ENCODE data around the gene INPP5F. TPM values are rescaled to one million over a fixed set of nuclear protein-coding genes. Genes with fewer than 3 reads are reported as not detected.

Gene INPP5F
- total and polyA plus RNA-seq, 9 of the 15 experiments (the other 6 are each of a cell fraction or from before 2014, with no cell fraction given), result 1.6 to 7.3 (median 6.0) TPM

DNA sequence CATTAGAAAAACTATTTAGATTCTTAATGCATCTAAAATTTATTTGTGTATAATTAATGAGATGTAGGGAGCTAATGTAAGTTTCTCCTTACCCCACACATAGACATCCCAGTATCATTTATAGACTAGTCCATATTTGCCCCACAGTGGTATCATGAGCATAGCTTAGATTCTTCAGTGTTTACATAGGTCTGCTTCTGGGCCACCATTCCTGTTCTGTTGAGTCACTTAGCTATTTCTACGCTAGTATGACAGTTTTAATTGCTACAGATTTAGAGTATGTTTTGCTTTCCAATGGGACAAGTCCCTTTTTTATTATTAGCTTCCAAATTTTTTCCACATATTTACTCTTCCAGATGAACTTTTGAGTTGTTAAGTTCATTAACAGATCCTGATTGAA, 77.4 kb downstream of the INPP5F start (continued):
- TF ChIP-seq CBX2 (IDR thresholded peaks at IDR 0.05; ENCODE audit: insufficient read depth, low read length, poor library complexity, severe bottlenecking) (no peak), CBFB (CRISPR knock-in tag; IDR thresholded peaks at IDR 0.05) (no peak), TEAD2 (tag; IDR thresholded peaks at IDR 0.05) (no peak), MAFK (IDR thresholded peaks at IDR 0.05; ENCODE audit: low read length) (no peak)
- TF ChIP-seq, protein P1, sequence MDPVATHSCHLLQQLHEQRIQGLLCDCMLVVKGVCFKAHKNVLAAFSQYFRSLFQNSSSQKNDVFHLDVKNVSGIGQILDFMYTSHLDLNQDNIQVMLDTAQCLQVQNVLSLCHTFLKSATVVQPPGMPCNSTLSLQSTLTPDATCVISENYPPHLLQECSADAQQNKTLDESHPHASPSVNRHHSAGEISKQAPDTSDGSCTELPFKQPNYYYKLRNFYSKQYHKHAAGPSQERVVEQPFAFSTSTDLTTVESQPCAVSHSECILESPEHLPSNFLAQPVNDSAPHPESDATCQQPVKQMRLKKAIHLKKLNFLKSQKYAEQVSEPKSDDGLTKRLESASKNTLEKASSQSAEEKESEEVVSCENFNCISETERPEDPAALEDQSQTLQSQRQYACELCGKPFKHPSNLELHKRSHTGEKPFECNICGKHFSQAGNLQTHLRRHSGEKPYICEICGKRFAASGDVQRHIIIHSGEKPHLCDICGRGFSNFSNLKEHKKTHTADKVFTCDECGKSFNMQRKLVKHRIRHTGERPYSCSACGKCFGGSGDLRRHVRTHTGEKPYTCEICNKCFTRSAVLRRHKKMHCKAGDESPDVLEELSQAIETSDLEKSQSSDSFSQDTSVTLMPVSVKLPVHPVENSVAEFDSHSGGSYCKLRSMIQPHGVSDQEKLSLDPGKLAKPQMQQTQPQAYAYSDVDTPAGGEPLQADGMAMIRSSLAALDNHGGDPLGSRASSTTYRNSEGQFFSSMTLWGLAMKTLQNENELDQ (CRISPR knock-in tag; IDR thresholded peaks at IDR 0.05; ENCODE audit: borderline replicate concordance), result no peak

DNA sequence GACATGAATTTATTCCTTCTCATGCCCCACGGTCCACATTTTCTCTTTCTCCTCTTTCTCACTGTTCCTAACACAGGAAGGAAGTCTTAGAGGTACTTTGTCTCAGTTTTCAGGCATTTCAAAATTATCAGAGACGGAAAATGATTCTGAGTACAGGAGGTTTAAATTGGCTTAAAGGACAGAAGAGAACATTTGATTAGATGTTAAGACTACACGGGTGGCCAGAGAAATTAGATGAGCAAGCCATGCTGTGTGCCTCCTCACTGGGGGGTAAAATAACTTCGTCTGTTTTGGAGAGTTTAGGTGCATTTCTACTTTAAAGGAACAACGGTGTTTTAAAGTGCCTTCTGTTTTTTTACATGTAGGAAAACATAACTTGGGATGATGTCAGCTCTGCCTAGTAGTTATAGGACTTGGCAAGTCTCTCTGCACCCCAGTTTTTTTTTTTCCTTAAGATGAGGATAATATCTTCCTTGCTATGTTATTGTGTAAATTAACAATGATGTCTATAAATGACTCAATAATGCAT, 79.9 kb downstream of the INPP5F start:
- FAIRE-seq (no peak), ATAC-seq (no peak)
- TF ChIP-seq ZFP1 (CRISPR knock-in tag; IDR thresholded peaks at IDR 0.05) (no peak), TCFL5 (CRISPR knock-in tag; conservative IDR thresholded peaks at IDR 0.05) (no peak), TEAD1 (CRISPR knock-in tag; IDR thresholded peaks at IDR 0.05) (no peak), ZBED1 (IDR thresholded peaks at IDR 0.05) (no peak), ESRRA (IDR thresholded peaks at IDR 0.05; ENCODE audit: borderline replicate concordance, low read depth) (no peak), HNRNPUL1 (IDR thresholded peaks at IDR 0.05; ENCODE audit: low read length) (no peak)
- TF ChIP-seq, protein P2, sequence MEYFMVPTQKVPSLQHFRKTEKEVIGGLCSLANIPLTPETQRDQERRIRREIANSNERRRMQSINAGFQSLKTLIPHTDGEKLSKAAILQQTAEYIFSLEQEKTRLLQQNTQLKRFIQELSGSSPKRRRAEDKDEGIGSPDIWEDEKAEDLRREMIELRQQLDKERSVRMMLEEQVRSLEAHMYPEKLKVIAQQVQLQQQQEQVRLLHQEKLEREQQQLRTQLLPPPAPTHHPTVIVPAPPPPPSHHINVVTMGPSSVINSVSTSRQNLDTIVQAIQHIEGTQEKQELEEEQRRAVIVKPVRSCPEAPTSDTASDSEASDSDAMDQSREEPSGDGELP (CRISPR knock-in tag; IDR thresholded peaks at IDR 0.05; ENCODE audit: borderline replicate concordance), result no peak

More for the DNA sequence above, 79.9 kb downstream of the INPP5F start:
- WGBS (ENCODE audit: insufficient coverage, low coverage, missing lambda C conversion rate), result 48% methylated on average over 5 of the region's 5 CpGs
- H3K27me3 ChIP-seq (ENCODE audit: control insufficient read depth in 2 of 2, insufficient read depth in 2 of 2, low read length in 2 of 2), result no peaks in the 10 kb centered on the region
- no peaks in the 10 kb centered on the region for H3K4me1 ChIP-seq (replicated peaks in 1 of 2; ENCODE audit: control insufficient read depth in 2 of 2, insufficient read depth in 2 of 2, low read length in 2 of 2)
- no TSS peak for BruUV-seq (replicated peaks)
- in situ Hi-C loops (cut with MboI) (no loop called here), intact Hi-C loops (cut with micrococcal nuclease) (no loop called here)
- POLR2A ChIA-PET, result no interaction called here
- CTCF ChIA-PET (ENCODE audit: low intra/inter-chr PET ratio), result no interaction called here
- no peak overlapping the region for H3K4me3 ChIP-seq
- no peaks in the 10 kb centered on the region for H4K20me1 ChIP-seq (replicated peaks; ENCODE audit: control insufficient read depth, insufficient read depth, low read length)
- no peak overlapping the region for H3K4me2 ChIP-seq (ENCODE audit: insufficient read depth, low read length)
- H3K9ac ChIP-seq (ENCODE audit: insufficient read depth in 1 of 2, low read depth in 2 of 2, low read length in 2 of 2), result no peak overlapping the region
- no peak overlapping the region for H3K27ac ChIP-seq (ENCODE audit: extremely low read depth, low read depth, low read length)
- 0 out of 3 replicates have a peak, but pooled peaks cover 2% of the 10 kb centered on the region for H3K36me3 ChIP-seq (ENCODE audit: control insufficient read depth, insufficient read depth, low read length)
- DNase-seq (ENCODE audit: extremely low read depth in 1 of 4, low spot score in 3 of 4), result no peak
- no peak overlapping the region for H2AFZ ChIP-seq (ENCODE audit: low read depth, low read length)
- H3K79me2 ChIP-seq (ENCODE audit: control insufficient read depth, insufficient read depth, low read length), result no peaks in the 10 kb centered on the region
- H3K9me3 ChIP-seq (replicated peaks; ENCODE audit: control insufficient read depth, insufficient read depth, low read depth, low read length), result no peaks in the 10 kb centered on the region
- no peaks in the 10 kb centered on the region for H3K9me1 ChIP-seq (ENCODE audit: control insufficient read depth, insufficient read depth, low read length)

Data from K562 (cell line).